ENCODE results near the gene PTGDS.

DNA sequence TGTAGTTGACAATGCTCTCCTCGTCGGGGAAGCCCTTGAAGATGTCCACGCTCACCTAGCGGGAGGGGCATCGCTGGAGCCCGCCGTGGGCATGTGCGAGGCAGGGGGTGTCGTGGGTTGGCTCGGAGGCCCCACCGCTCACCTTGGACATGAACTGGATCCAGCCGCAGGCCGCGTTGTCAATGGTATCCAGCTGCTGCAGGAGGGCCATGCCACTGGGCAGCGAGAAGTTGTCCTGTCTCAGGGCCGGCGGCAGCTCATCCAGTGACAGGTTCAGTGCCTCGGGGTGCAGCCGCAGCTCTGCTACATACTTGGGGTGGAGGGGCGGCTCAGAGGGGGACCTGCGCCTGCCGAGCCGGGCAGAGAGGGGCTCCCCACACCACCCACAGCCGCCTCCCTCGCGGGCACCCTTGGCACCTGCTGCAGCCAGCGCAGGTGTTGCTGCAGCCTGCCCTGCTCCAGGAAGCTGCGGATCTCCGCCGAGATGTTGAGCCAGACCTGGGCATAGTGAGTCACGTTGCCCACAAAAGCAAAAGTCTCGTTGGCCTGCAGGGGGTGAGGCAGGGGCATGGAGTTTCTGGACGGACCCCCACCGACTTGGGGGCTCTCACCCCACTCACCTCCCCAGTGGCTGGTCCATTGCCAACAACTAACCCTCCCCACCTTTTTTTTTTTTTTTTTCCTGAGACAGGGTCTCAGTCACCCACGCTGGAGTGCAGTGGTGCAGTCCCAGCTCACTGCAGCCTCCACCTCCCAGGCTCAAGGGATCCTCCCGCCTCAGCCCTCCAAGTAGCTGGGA lies 41.7 kb downstream of the PTGDS start:
- TF ChIP-seq RAD21 (IDR thresholded peaks at IDR 0.05; ENCODE audit: low read depth) (no peak), TEAD4 (IDR thresholded peaks at IDR 0.05) (no peak), TAF1 (IDR thresholded peaks at IDR 0.05; ENCODE audit: low read depth) (no peak), ZBTB7A (IDR thresholded peaks at IDR 0.05; ENCODE audit: low read depth) (no peak), YY1 (IDR thresholded peaks at IDR 0.05; ENCODE audit: low read depth) (no peak), FOXM1 (IDR thresholded peaks at IDR 0.05; ENCODE audit: borderline replicate concordance, low read depth) (no peak), EP300 (IDR thresholded peaks at IDR 0.05; ENCODE audit: borderline replicate concordance) (no peak), REST (IDR thresholded peaks at IDR 0.05; ENCODE audit: low read depth) (no peak), EGR1 (IDR thresholded peaks at IDR 0.05) (no peak), TCF12 (IDR thresholded peaks at IDR 0.05; ENCODE audit: low read depth) (no peak), CEBPB (IDR thresholded peaks at IDR 0.05) (no peak), CREB1 (IDR thresholded peaks at IDR 0.05; ENCODE audit: low read depth) (no peak)
- TF ChIP-seq, protein P1, sequence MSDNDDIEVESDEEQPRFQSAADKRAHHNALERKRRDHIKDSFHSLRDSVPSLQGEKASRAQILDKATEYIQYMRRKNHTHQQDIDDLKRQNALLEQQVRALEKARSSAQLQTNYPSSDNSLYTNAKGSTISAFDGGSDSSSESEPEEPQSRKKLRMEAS (IDR thresholded peaks at IDR 0.05), result no peak
- TF ChIP-seq, protein P2, sequence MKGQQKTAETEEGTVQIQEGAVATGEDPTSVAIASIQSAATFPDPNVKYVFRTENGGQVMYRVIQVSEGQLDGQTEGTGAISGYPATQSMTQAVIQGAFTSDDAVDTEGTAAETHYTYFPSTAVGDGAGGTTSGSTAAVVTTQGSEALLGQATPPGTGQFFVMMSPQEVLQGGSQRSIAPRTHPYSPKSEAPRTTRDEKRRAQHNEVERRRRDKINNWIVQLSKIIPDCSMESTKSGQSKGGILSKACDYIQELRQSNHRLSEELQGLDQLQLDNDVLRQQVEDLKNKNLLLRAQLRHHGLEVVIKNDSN (IDR thresholded peaks at IDR 0.05), result no peak
